Epithelial cell of esophagus (primary cell): Measurements from ENCODE around the gene OSER1.
A peak's percentile ranks its signal among the peaks of the same experiment; 100 is the strongest.

Experiments used
- DNase-seq: peaks from one replicate; pipeline ENCODE4 v3.0.0; 2010; ENCODE audit warnings: low read depth
- H3K4me3 ChIP-seq: 2 replicates; pipeline ENCODE4 v1.5.1; 2011; ENCODE audit warnings: mild to moderate bottlenecking, low read length, control low read depth
- CTCF ChIP-seq: IDR thresholded peaks from 2 replicates; pipeline ENCODE4 v1.5.1; 2011; ENCODE audit warnings: low read depth, mild to moderate bottlenecking, low read length, control low read depth, inconsistent platforms; ENCODE audit not compliant: insufficient read depth; ENCODE audit errors: missing control alignments

The OSER1 gene

GRCh38 chr20:44219170-44219730 lies 8.7 kb upstream of the OSER1 start:
- no peak overlapping the region for H3K4me3 ChIP-seq
- DNase-seq, result no peak

GRCh38 chr20:44218446-44218845 lies 7.9 kb upstream of the OSER1 start:
- no peak for DNase-seq
- H3K4me3 ChIP-seq, result no peak overlapping the region
- no peak for TF ChIP-seq CTCF

More at GRCh38 chr20:44219170-44219730, 8.7 kb upstream of the OSER1 start:
- TF ChIP-seq CTCF, result no peak

- peak; percentile 81 for DNase-seq
- peak; percentile 99 for TF ChIP-seq CTCF
- H3K4me3 ChIP-seq, result no peak overlapping the region
These were observed 6.9 kb upstream of the OSER1 start for GRCh38 chr20:44217342-44218092.

DNA sequence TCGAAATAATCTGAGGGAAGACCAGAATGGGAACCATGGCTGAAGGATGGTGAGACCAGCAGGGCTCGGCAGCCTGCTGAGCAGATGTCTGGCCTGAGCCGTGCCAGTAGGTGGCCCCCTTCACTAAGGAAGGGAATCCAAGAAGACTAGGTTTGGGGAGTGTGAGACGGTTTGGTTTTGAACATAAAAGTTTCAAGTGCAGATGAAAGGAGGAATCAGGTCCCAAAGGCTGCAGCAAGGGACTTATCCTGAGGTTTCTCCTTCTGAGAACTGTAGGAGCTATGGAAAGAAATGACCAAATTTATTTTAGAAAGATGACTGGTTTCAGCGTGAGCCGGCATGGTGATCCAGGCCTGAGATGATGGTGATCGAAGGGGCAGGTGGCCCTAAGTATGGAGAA lies 4.6 kb upstream of the OSER1 start:
- DNase-seq, result peak; percentile 73
- no peak overlapping the region for H3K4me3 ChIP-seq
- TF ChIP-seq CTCF, result peak; percentile 92

- no peak overlapping the region for H3K4me3 ChIP-seq
- DNase-seq, result peak; percentile 92
- TF ChIP-seq CTCF, result no peak
These were observed 2.2 kb upstream of the OSER1 start for GRCh38 chr20:44212792-44213191.

- no peak for DNase-seq
- no peak for TF ChIP-seq CTCF
- peak overlapping the region; percentile 81 for H3K4me3 ChIP-seq
These were observed 837 bp upstream of the OSER1 start for GRCh38 chr20:44211177-44212039.
